CMK (cell line): ENCODE results near the gene HSPB7.
"Not testable (repeated sequence)": the region's sequence is repeated elsewhere in the genome, so short reads cannot be mapped to it uniquely, and the experiment has no call there.

ENCODE experiments used
- DNase-seq: peaks from one replicate; pipeline ENCODE4 v3.0.0-alpha.2; 2010; ENCODE audit warnings: low read depth

Gene HSPB7

GRCh38 chr1:16006552-16007485, 11.0 kb downstream of the HSPB7 start:
- DNase-seq, result no peak

GRCh38 chr1:16006010-16006409, 11.8 kb downstream of the HSPB7 start:
- DNase-seq, result no peak

- no peak for DNase-seq
Measured at GRCh38 chr1:16005597-16005996, 12.2 kb downstream of the HSPB7 start.

GRCh38 chr1:16001274-16001673, 16.6 kb downstream of the HSPB7 start:
- not testable (repeated sequence) for DNase-seq

- DNase-seq, result no peak
Measured at GRCh38 chr1:15998929-15999328, 18.9 kb downstream of the HSPB7 start.

- no peak for DNase-seq
Measured at GRCh38 chr1:15997637-15998280, 20.1 kb downstream of the HSPB7 start.

GRCh38 chr1:15997076-15997585, 20.7 kb downstream of the HSPB7 start:
- no peak for DNase-seq

- no peak for DNase-seq
Measured at GRCh38 chr1:15994590-15995351, 23.1 kb downstream of the HSPB7 start.

- no peak for DNase-seq
Measured at GRCh38 chr1:15994081-15994480, 23.8 kb downstream of the HSPB7 start.

- DNase-seq, result no peak
Measured at GRCh38 chr1:15993666-15994065, 24.2 kb downstream of the HSPB7 start.

GRCh38 chr1:15992582-15993500, 25.0 kb downstream of the HSPB7 start:
- no peak for DNase-seq

GRCh38 chr1:15992187-15992553, 25.7 kb downstream of the HSPB7 start:
- DNase-seq, result no peak

GRCh38 chr1:15991427-15992186, 26.2 kb downstream of the HSPB7 start:
- DNase-seq, result no peak

- no peak for DNase-seq
Measured at GRCh38 chr1:15989776-15990175, 28.1 kb downstream of the HSPB7 start.

GRCh38 chr1:15988856-15989736, 28.7 kb downstream of the HSPB7 start:
- no peak for DNase-seq

GRCh38 chr1:15985611-15986297, 32.1 kb downstream of the HSPB7 start:
- DNase-seq, result no peak

- no peak for DNase-seq
Measured at GRCh38 chr1:15983275-15983674, 34.6 kb downstream of the HSPB7 start.

- DNase-seq, result no peak
Measured at GRCh38 chr1:15981679-15982078, 36.2 kb downstream of the HSPB7 start.

- DNase-seq, result not testable (repeated sequence)
Measured at GRCh38 chr1:15977947-15978346, 39.9 kb downstream of the HSPB7 start.
